Esophagus muscularis mucosa (tissue), 4 donors: ENCODE measurements around the gene DNAAF5. TPM values are rescaled to one million over a fixed set of nuclear protein-coding genes. Genes with fewer than 3 reads are reported as not detected.

ENCODE experiments used
- DNase-seq: peaks from one replicate; pipeline ENCODE4 v3.0.0-alpha.2; 2017; ENCODE audit errors: extremely low spot score
- H3K27ac ChIP-seq, 4 donors: fragments of 200-600 bp; sonication (generic); replicated peaks in 1 of 4; 1 replicate in 3 of 4; 2 replicates in 1 of 4; pipeline ENCODE4 v1.5.1; 2016 to 2019; ENCODE audit warnings: mild to moderate bottlenecking in 1 of 4
- H3K27me3 ChIP-seq, 4 donors: fragments of 200-600 bp; sonication (generic); one replicate each; pipeline versions ENCODE4 v1.5.1 to v1.6.0; 2016 to 2019
- H3K36me3 ChIP-seq, 4 donors: fragments of 200-600 bp; sonication (generic); one replicate each; pipeline ENCODE4 v1.5.1; 2016 to 2019
- H3K4me1 ChIP-seq, 4 donors: fragments of 200-600 bp; sonication (generic); one replicate each; pipeline ENCODE4 v1.5.1; 2016 to 2019
- H3K4me3 ChIP-seq, 4 donors: fragments of 200-600 bp; sonication (generic); 1 replicate in 2 of 4; 2 replicates in 2 of 4; pipeline ENCODE4 v1.5.1; 2016 to 2019; ENCODE audit warnings: mild to moderate bottlenecking in 4 of 4, moderate library complexity in 1 of 4
- H3K9me3 ChIP-seq, 4 donors: fragments of 200-600 bp; sonication (generic); 1 replicate in 3 of 4; 2 replicates in 1 of 4; pipeline ENCODE4 v1.5.1; 2016 to 2019
- EP300 ChIP-seq: sonication (generic); formaldehyde crosslinking; IDR thresholded peaks from one replicate; pipeline ENCODE4 v1.6.1; 2017; ENCODE audit warnings: antibody characterized with exemption
- POLR2A ChIP-seq: fragments of 450-650 bp; IDR thresholded peaks from one replicate; pipeline ENCODE4 v1.6.1; 2017; ENCODE audit warnings: antibody characterized with exemption, moderate library complexity, mild to moderate bottlenecking, low read depth
- POLR2AphosphoS5 ChIP-seq, 2 donors: sonication (generic); formaldehyde crosslinking; IDR thresholded peaks; one replicate each; pipeline ENCODE4 v1.6.1; 2017; ENCODE audit warnings: antibody characterized with exemption in 2 of 2
- WGBS: methylation state at CpG from one replicate; pipeline ENCODE4 v1.1.5; 2018; 5-methylcytosine and 5-hydroxymethylcytosine counted together
- intact Hi-C: fragments of 100-400 bp; cut with DNase I; formaldehyde crosslinking; loops from one replicate; pipeline ENCODE4 v1.15.1; 2023
- total RNA-seq, 4 donors: library from RNA; depleted of rRNA; stranded (reverse); fragments of >200 nt; gene quantifications; one replicate each; pipeline versions ENCODE4 v1.1.0 to v1.2.1, GENCODE V29; 2016
- TF ChIP-seq, protein P1 (sequence below), 3 experiments: fragments of 200-600 bp in 2 of 3; fragments of 450-650 bp in 1 of 3; sonication (generic) in 2 of 3; IDR thresholded peaks; one replicate each; pipeline ENCODE4 v1.5.1; 2017 to 2019; ENCODE audit warnings: antibody characterized with exemption in 3 of 3, mild to moderate bottlenecking in 2 of 3, moderate library complexity in 1 of 3

Gene DNAAF5
- total RNA-seq, 4 donors from 2014 or later = 21.2 to 32.7 (median 29.4) TPM

DNA sequence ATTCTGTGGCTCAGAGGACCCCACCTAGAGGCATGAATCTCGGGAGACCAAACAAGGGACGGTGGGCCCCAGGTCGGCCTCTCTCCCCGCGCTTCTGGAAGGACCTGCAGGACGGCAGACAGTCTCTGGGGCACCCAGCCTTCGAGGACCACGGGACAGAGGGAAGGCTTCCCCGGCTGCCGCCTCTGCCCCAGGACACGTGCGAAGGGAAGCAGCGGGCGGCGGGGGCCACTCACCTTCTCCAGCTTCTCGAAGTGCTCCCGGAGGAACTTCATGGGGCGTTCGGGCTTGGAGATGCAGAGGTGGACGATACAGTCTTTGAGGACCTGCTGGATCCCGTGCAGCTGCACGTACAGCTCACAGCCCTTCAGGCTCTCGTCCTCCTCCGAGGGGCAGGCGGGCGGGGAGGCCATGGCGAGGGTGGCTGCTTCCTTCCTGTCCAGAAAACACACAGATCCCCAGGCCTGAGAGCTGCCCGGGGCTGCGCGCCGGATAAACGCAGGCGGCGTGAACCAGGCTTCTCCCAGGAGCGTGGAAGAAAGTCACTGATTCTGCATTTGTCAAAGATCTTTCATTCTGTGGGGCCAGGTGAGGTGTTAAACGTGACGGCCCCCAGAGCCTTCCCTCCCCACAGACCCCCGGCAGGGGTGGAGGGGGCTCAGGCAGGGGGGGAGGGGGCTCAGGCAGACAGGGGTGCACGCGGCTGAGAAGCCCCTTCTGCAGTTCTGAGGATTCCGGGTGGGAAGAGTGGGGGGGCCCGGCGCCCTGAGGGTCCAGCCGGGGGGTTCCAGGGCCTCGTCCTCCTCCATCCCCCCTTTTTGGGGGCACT, 15.2 kb upstream of the DNAAF5 start:
- intact Hi-C loops = no loop called here
- TF ChIP-seq, protein P1, sequence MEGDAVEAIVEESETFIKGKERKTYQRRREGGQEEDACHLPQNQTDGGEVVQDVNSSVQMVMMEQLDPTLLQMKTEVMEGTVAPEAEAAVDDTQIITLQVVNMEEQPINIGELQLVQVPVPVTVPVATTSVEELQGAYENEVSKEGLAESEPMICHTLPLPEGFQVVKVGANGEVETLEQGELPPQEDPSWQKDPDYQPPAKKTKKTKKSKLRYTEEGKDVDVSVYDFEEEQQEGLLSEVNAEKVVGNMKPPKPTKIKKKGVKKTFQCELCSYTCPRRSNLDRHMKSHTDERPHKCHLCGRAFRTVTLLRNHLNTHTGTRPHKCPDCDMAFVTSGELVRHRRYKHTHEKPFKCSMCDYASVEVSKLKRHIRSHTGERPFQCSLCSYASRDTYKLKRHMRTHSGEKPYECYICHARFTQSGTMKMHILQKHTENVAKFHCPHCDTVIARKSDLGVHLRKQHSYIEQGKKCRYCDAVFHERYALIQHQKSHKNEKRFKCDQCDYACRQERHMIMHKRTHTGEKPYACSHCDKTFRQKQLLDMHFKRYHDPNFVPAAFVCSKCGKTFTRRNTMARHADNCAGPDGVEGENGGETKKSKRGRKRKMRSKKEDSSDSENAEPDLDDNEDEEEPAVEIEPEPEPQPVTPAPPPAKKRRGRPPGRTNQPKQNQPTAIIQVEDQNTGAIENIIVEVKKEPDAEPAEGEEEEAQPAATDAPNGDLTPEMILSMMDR (IDR thresholded peaks at IDR 0.05) = no peak
- TF ChIP-seq EP300 (no peak), POLR2A (no peak)
- Histone ChIP-seq H3K27me3 (no peaks in the 10 kb centered on the region), H3K4me1 (peaks cover 0 to 25% (median 19%) of the 10 kb centered on the region in 4 donors), H3K36me3 (no peaks in the 10 kb centered on the region), H3K4me3 (peak overlapping the region; percentile 80 to 87 (median 82)), H3K27ac (peak overlapping the region; percentile 50 to 72 (median 68)), H3K9me3 (no peaks in the 10 kb centered on the region)
- no peak for DNase-seq
- WGBS = 41% methylated on average over 38 of the region's 45 CpGs

DNA sequence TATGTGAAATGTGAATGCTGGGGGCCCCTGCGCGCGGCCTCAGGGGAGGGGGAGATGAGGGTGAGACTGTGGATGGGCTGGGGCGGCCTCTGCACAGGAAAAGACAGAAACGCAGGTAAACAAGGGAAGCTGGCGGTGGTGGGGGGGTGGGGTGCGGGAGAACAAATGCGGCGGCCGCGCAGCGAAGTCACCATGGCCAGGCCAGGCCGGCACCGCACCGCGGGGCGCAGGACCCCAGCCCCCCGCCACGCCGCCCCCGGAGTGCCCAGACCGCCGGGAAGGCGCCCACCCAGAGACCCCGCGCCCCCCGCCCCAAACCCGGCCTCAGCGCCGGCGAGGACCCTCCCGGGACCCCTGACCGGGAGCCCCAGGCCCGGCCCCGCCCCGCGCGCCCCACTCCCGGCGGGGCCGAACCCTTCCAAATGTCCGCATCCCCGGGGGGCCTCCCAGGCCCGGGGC, 14.5 kb upstream of the DNAAF5 start:
- Histone ChIP-seq H3K27me3 (no peaks in the 10 kb centered on the region), H3K9me3 (no peaks in the 10 kb centered on the region), H3K36me3 (no peaks in the 10 kb centered on the region), H3K4me1 (peaks cover 0 to 25% (median 19%) of the 10 kb centered on the region in 4 donors), H3K27ac (peak overlapping the region; percentile 50 to 72 (median 68)), H3K4me3 (peak overlapping the region; percentile 80 to 87 (median 82))
- TF ChIP-seq POLR2A (no peak), POLR2AphosphoS5 (IDR thresholded peaks at IDR 0.05) (no peak), EP300 (no peak)
- TF ChIP-seq, protein P1 (IDR thresholded peaks at IDR 0.05) = no peak
- intact Hi-C loops = no loop called here
- DNase-seq = no peak
- 1% methylated on average over 7 of the region's 44 CpGs for WGBS

DNA sequence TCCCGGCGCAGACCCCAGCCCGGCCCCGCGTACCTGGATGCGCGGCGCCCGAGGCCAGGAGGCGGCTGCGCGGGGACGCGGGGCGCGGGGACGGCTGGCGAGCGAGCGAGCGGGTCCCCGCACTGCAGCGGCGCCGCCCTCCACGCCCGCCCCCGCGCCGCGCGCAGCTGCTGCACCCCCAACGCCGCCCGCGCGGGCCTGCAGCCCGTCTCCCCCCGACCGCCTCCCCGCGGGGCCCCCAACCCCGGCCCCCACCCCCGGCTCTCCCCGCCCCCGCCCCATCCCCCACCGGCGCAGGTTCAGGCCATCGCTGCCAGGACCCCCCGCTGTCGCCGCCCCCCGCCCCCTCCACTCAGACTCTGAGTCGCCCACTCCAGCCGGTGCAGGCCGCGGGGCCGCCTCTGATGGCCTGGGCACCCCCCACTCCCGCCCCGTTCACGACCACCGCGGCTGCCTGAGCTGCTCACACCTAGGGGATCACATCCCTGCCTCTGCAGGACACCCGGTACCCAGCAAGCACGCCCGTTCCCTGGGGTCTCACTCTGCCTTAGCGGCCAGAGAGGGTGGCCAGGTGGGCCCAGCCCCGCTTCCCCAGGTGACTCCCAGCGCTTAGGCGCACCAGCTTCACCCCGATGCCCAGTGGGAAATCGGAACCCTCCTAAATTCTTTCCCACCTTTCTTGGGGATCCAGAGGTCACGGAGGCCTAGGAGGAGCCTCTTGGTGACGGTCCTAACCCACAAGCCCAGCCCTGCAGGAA, 13.9 kb upstream of the DNAAF5 start:
- Histone ChIP-seq H3K27ac (peak overlapping the region; percentile 50 to 72 (median 68)), H3K9me3 (no peaks in the 10 kb centered on the region), H3K4me1 (peaks cover 0 to 25% (median 19%) of the 10 kb centered on the region in 4 donors), H3K4me3 (peak overlapping the region; percentile 80 to 87 (median 82)), H3K27me3 (no peaks in the 10 kb centered on the region), H3K36me3 (no peaks in the 10 kb centered on the region)
- WGBS = 42% methylated on average over 12 of the region's 74 CpGs
- no peak for DNase-seq
- TF ChIP-seq, protein P1 (IDR thresholded peaks at IDR 0.05) = no peak
- TF ChIP-seq POLR2A (no peak), POLR2AphosphoS5 (IDR thresholded peaks at IDR 0.05) (no peak), EP300 (no peak)
- intact Hi-C loops = no loop called here

DNA sequence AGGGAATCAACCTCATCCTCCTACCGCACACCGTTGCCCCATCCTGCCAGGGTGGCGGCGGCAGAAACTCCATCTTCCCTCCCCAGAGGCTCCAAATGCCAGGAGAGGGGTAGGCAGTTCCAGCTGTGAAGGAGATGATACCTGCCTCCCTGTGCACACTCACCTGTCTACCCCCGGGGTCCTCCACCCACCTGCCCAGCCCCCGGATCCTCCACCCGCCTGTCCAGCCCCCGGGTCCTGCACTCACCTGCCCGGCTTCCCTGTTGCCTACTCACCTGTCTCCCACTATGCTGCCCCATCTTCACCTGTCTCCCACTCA, 13.4 kb upstream of the DNAAF5 start:
- Histone ChIP-seq H3K4me3 (no peak overlapping the region), H3K36me3 (no peaks in the 10 kb centered on the region), H3K9me3 (no peaks in the 10 kb centered on the region), H3K27me3 (no peaks in the 10 kb centered on the region), H3K4me1 (peaks cover 0 to 25% (median 19%) of the 10 kb centered on the region in 4 donors), H3K27ac (no peak overlapping the region)
- 89% methylated on average over 7 of the region's 9 CpGs for WGBS
- intact Hi-C loops = no loop called here
- DNase-seq = no peak
- TF ChIP-seq POLR2A (no peak), POLR2AphosphoS5 (IDR thresholded peaks at IDR 0.05) (no peak), EP300 (no peak)
- TF ChIP-seq, protein P1 (IDR thresholded peaks at IDR 0.05) = no peak
